ENCODE measurements around the gene AP4M1.

DNA sequence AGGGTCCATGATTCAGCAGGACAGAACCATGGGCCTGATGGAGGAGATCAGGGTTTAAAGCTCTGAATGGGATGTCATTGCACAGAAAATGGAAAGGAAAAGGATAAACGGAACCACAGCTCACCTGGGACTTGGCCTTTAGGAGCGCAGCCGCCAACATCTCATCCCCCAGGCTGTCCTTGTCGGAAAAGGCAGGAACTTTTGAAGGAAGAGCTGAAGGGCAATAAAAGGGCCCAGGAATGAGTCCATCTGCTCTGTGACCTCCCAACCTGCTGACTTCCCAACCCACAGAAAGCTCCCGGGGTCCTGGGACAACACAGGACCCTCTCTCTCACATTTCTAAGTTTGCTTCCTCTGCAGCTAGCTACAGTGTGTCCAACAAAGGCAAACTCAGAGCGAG lies 26.0 kb upstream of the AP4M1 start:
- no peak for TF ChIP-seq SUZ12 (IDR thresholded peaks at IDR 0.05)
- no peak for TF ChIP-seq FOXK2 (IDR thresholded peaks at IDR 0.05)
- no peak for TF ChIP-seq FOXA1 (IDR thresholded peaks at IDR 0.05)
- no peak for TF ChIP-seq SP1 (IDR thresholded peaks at IDR 0.05)
- TF ChIP-seq L3MBTL2 (conservative IDR thresholded peaks at IDR 0.05) = no peak
- TF ChIP-seq NFRKB (IDR thresholded peaks at IDR 0.05) = no peak
- TF ChIP-seq, protein P1, sequence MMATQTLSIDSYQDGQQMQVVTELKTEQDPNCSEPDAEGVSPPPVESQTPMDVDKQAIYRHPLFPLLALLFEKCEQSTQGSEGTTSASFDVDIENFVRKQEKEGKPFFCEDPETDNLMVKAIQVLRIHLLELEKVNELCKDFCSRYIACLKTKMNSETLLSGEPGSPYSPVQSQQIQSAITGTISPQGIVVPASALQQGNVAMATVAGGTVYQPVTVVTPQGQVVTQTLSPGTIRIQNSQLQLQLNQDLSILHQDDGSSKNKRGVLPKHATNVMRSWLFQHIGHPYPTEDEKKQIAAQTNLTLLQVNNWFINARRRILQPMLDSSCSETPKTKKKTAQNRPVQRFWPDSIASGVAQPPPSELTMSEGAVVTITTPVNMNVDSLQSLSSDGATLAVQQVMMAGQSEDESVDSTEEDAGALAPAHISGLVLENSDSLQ (IDR thresholded peaks at IDR 0.05) = no peak
- TF ChIP-seq FOXM1 (IDR thresholded peaks at IDR 0.05; ENCODE audit: borderline replicate concordance) = no peak
- TF ChIP-seq TARDBP (IDR thresholded peaks at IDR 0.05) = no peak
- no peak for TF ChIP-seq ELF4 (IDR thresholded peaks at IDR 0.05)
- no peak for TF ChIP-seq ZNF384 (IDR thresholded peaks at IDR 0.05)
- TF ChIP-seq HDGF (IDR thresholded peaks at IDR 0.05; ENCODE audit: borderline replicate concordance) = no peak
- TF ChIP-seq CTBP1 (IDR thresholded peaks at IDR 0.05; ENCODE audit: borderline replicate concordance) = no peak

All from HEK293T (cell line).